HepG2 (cell line): ENCODE results near the gene CDC42SE2. TPM values are rescaled to one million over a fixed set of nuclear protein-coding genes. Genes with fewer than 3 reads are reported as not detected.

Experiments used
- ATAC-seq: fragments of 200-7000 bp; cut with Tn5 transposase; 3 replicates; pipeline ENCODE4 v1.9.1; 2020; ENCODE audit warnings: mild to moderate bottlenecking, moderate library complexity
- BruUV-seq: library from RNA; stranded (reverse); fragments of 400-500 nt; replicated peaks from 2 replicates; lab custom pipeline; 2021; lab: Mats Ljungman, UMichigan
- CTCF ChIA-PET: fragments of 300-600 bp; formaldehyde crosslinking; extraction: SDS; loops from one replicate; lab custom pipeline; 2021; ENCODE audit warnings: low total read pairs, inconsistent platforms, low intra/inter-chr PET ratio; lab: Yijun Ruan, JAX
- POLR2A ChIA-PET: fragments of 350-600 bp; sonication (Branson Sonifier 250); formaldehyde crosslinking; loops from one replicate; lab custom pipeline; 2020; ENCODE audit warnings: antibody characterized with exemption, inconsistent platforms; lab: Yijun Ruan, JAX
- DNase-seq: peaks from one replicate; pipeline ENCODE4 v3.0.0-alpha.2; 2015; ENCODE audit warnings: low spot score
- FAIRE-seq: peaks from 3 replicates; lab custom pipeline; 2011; peaks lifted over from hg19 to GRCh38; lab: Jason Lieb, UNC
- H2AFZ ChIP-seq: one replicate; pipeline ENCODE4 v1.6.1; 2011; ENCODE audit warnings: low read length, inconsistent platforms
- H3K27ac ChIP-seq: fragments of 300-600 bp; 3 replicates; pipeline ENCODE4 v1.8.0; 2011; ENCODE audit warnings: mixed run types, mild to moderate bottlenecking, mixed read lengths, low read length, inconsistent platforms; ENCODE audit not compliant: insufficient read depth; ENCODE audit errors: extremely low read length
- H3K27me3 ChIP-seq, 2 experiments: fragments of 200-600 bp in 1 of 2; 2 replicates in 1 of 2; 3 replicates in 1 of 2; pipeline versions ENCODE4 v1.6.0 to v1.8.0; 2011; ENCODE audit warnings: low read length in 2 of 2, mild to moderate bottlenecking in 2 of 2, moderate library complexity in 2 of 2, inconsistent platforms in 1 of 2; ENCODE audit not compliant: insufficient read depth in 2 of 2, control insufficient read depth in 1 of 2
- H3K36me3 ChIP-seq, 2 experiments: fragments of 200-600 bp in 1 of 2; replicated peaks in 1 of 2; 2 replicates in 1 of 2; 3 replicates in 1 of 2; pipeline versions ENCODE4 v1.5.1 to v1.8.0; 2011; ENCODE audit warnings: low read length in 2 of 2, inconsistent platforms in 1 of 2; ENCODE audit not compliant: insufficient read depth in 2 of 2, control insufficient read depth in 1 of 2
- H3K4me1 ChIP-seq: 2 replicates; pipeline ENCODE4 v1.5.1; 2012; ENCODE audit warnings: low read length, inconsistent platforms; ENCODE audit not compliant: insufficient read depth
- H3K4me2 ChIP-seq: 2 replicates; pipeline ENCODE4 v1.6.0; 2011; ENCODE audit warnings: low read depth, low read length, inconsistent platforms
- H3K4me3 ChIP-seq, 3 experiments: fragments of 200-600 bp in 1 of 3; sonication (generic), shearing (Covaris generic) in 1 of 3; replicated peaks in 1 of 3; 2 replicates each; pipeline ENCODE4 v1.5.1; 2011 to 2016; ENCODE audit warnings: low read length in 3 of 3, inconsistent platforms in 2 of 3, low read depth in 2 of 3, mild to moderate bottlenecking in 2 of 3, control low read depth in 1 of 3, mixed read lengths in 1 of 3; ENCODE audit not compliant: insufficient read depth in 1 of 3
- H3K79me2 ChIP-seq: one replicate; pipeline ENCODE4 v1.6.1; 2011; ENCODE audit warnings: low read length, inconsistent platforms; ENCODE audit not compliant: insufficient read depth
- H3K9ac ChIP-seq: 2 replicates; pipeline ENCODE4 v1.6.0; 2011; ENCODE audit warnings: mild to moderate bottlenecking, low read depth, low read length, inconsistent platforms; ENCODE audit not compliant: insufficient read depth
- H3K9me3 ChIP-seq: 2 replicates; pipeline ENCODE4 v1.5.1; 2012; ENCODE audit warnings: mild to moderate bottlenecking, low read length
- H4K20me1 ChIP-seq: 2 replicates; pipeline ENCODE4 v1.6.0; 2011; ENCODE audit warnings: inconsistent platforms, mild to moderate bottlenecking, low read length, moderate library complexity; ENCODE audit not compliant: insufficient read depth
- KLF6 ChIP-seq: IDR thresholded peaks from 2 replicates; pipeline ENCODE4 v1.8.0; 2016; ENCODE audit warnings: missing biosample characterization, missing genetic modification reagents
- ZBTB21 ChIP-seq: sonication (generic); formaldehyde crosslinking; IDR thresholded peaks from 2 replicates; pipeline ENCODE4 v1.4.0; 2020; ENCODE audit warnings: missing genetic modification reagents
- ZNF407 ChIP-seq: sonication (generic); formaldehyde crosslinking; IDR thresholded peaks from one replicate; pipeline ENCODE4 v1.5.1; 2020; ENCODE audit warnings: mild to moderate bottlenecking, missing genetic modification reagents; ENCODE audit errors: not compliant biosample characterization
- WGBS: methylation state at CpG from one replicate; pipeline ENCODE4 v1.1.6; 2017; ENCODE audit warnings: low lambda C conversion rate; 5-methylcytosine and 5-hydroxymethylcytosine counted together
- in situ Hi-C: cut with HindIII; loops from 2 replicates; pipeline ENCODE4 v1.10.0; 2017; ENCODE audit warnings: low pct_unique_long_range_greater_than_20kb; ENCODE audit not compliant: extremely low pct_ligation_motif_present
- intact Hi-C: fragments of 100-400 bp; cut with micrococcal nuclease; formaldehyde crosslinking; loops from one replicate; pipeline ENCODE4 v1.10.0; 2022; ENCODE audit not compliant: unreplicated experiment
- polyA plus RNA-seq, 8 experiments: library from polyadenylated mRNA; depleted of rRNA in 3 of 8; stranded (reverse) in 7 of 8; unstranded in 1 of 8; fragments of >200 nt; fragmentation: Illumina TruSeq in 4 of 8; extraction: Trizol in 4 of 8; gene quantifications; 2 replicates each; pipeline versions ENCODE4 v1.2.1 to v1.2.3, GENCODE V29; 2011 to 2016; ENCODE audit warnings: low read depth in 4 of 8, missing spikeins in 1 of 8, mixed read lengths in 1 of 8; ENCODE audit not compliant: insufficient read depth in 1 of 8
- total RNA-seq, 5 experiments: library from RNA; depleted of rRNA; stranded (reverse); fragments of >200 nt; fragmentation: Illumina TruSeq; extraction: Trizol; gene quantifications; 2 replicates each; pipeline ENCODE4 v1.2.3, GENCODE V29; 2016; ENCODE audit warnings: low read depth in 1 of 5

The CDC42SE2 gene
- total and polyA plus RNA-seq, 2 of the 13 experiments (the other 11 are each of a cell fraction or from before 2014, with no cell fraction given) = 19.6 to 25.0 TPM

GRCh38 chr5:131367219-131367860 is 103.5 kb downstream of the CDC42SE2 start:
- in situ Hi-C loops (no loop called here), intact Hi-C loops (no loop called here)
- ChIA-PET CTCF (no interaction called here), POLR2A (no interaction called here)
- ATAC-seq (no peak), DNase-seq (no peak), FAIRE-seq (no peak)
- no peaks in the 10 kb centered on the region for H3K9me3 ChIP-seq
- no peak overlapping the region for H3K4me2 ChIP-seq
- BruUV-seq = no TSS peak
- H3K36me3 ChIP-seq = no peaks in the 10 kb centered on the region
- no peak overlapping the region for H3K27ac ChIP-seq
- TF ChIP-seq ZNF407 (CRISPR knock-in tag) (no peak), ZBTB21 (CRISPR knock-in tag) (no peak), KLF6 (CRISPR knock-in tag) (no peak)
- H3K4me3 ChIP-seq = no peak overlapping the region
- H2AFZ ChIP-seq = no peak overlapping the region
- no peak overlapping the region for H3K9ac ChIP-seq
- WGBS = over 99% methylated on average over 4 of the region's 4 CpGs
- no peaks in the 10 kb centered on the region for H4K20me1 ChIP-seq
- peaks cover 2% of the 10 kb centered on the region for H3K79me2 ChIP-seq
- H3K27me3 ChIP-seq = no peaks in the 10 kb centered on the region
- no peaks in the 10 kb centered on the region for H3K4me1 ChIP-seq
